HepG2 (cell line): Measurements from ENCODE around the gene FAM187B. TPM values are rescaled to one million over a fixed set of nuclear protein-coding genes. Genes with fewer than 3 reads are reported as not detected.
A peak's percentile ranks its signal among the peaks of the same experiment; 100 is the strongest.

Experiments
- MAZ ChIP-seq, 2 experiments: sonication (generic) in 1 of 2; formaldehyde crosslinking in 1 of 2; IDR thresholded peaks; 2 replicates each; pipeline versions ENCODE4 v1.5.0 to v1.6.1; 2012 to 2020; ENCODE audit warnings: low read depth in 2 of 2, mild to moderate bottlenecking in 2 of 2, borderline replicate concordance in 1 of 2, improper control_type of control experiment in 1 of 2, low read length in 1 of 2, missing genetic modification reagents in 1 of 2, moderate library complexity in 1 of 2
- MTF2 ChIP-seq: sonication (generic); formaldehyde crosslinking; IDR thresholded peaks from 2 replicates; pipeline ENCODE4 v1.5.0; 2020; ENCODE audit warnings: missing genetic modification reagents, borderline replicate concordance
- SOX5 ChIP-seq: IDR thresholded peaks from 2 replicates; pipeline ENCODE4 v1.6.1; 2016; ENCODE audit warnings: borderline replicate concordance
- ZNF614 ChIP-seq: IDR thresholded peaks from 2 replicates; pipeline ENCODE4 v1.6.1; 2018; ENCODE audit warnings: missing biosample characterization, missing genetic modification reagents, inconsistent platforms, borderline replicate concordance
- ZNF678 ChIP-seq: sonication (generic); formaldehyde crosslinking; IDR thresholded peaks from 2 replicates; pipeline ENCODE4 v1.4.0; 2020; ENCODE audit warnings: mild to moderate bottlenecking, missing genetic modification reagents
- ZNF713 ChIP-seq: sonication (generic); formaldehyde crosslinking; IDR thresholded peaks from 2 replicates; pipeline ENCODE4 v1.4.0; 2020; ENCODE audit warnings: mild to moderate bottlenecking, missing genetic modification reagents
- ZNF768 ChIP-seq: sonication (generic); formaldehyde crosslinking; IDR thresholded peaks from 2 replicates; pipeline ENCODE4 v1.4.0; 2020; ENCODE audit warnings: missing genetic modification reagents
- polyA plus RNA-seq, 8 experiments: library from polyadenylated mRNA; depleted of rRNA in 3 of 8; stranded (reverse) in 7 of 8; unstranded in 1 of 8; fragments of >200 nt; fragmentation: Illumina TruSeq in 4 of 8; extraction: Trizol in 4 of 8; gene quantifications; 2 replicates each; pipeline versions ENCODE4 v1.2.1 to v1.2.3, GENCODE V29; 2011 to 2016; ENCODE audit warnings: low read depth in 4 of 8, missing spikeins in 1 of 8, mixed read lengths in 1 of 8; ENCODE audit not compliant: insufficient read depth in 1 of 8
- total RNA-seq, 5 experiments: library from RNA; depleted of rRNA; stranded (reverse); fragments of >200 nt; fragmentation: Illumina TruSeq; extraction: Trizol; gene quantifications; 2 replicates each; pipeline ENCODE4 v1.2.3, GENCODE V29; 2016; ENCODE audit warnings: low read depth in 1 of 5
- TF ChIP-seq, protein P1 (sequence below): sonication (generic); formaldehyde crosslinking; IDR thresholded peaks from 2 replicates; pipeline ENCODE4 v1.4.0; 2020; ENCODE audit warnings: missing genetic modification reagents
- TF ChIP-seq, protein P2 (sequence below): sonication (generic); formaldehyde crosslinking; IDR thresholded peaks from 2 replicates; pipeline ENCODE4 v1.4.0; 2020; ENCODE audit warnings: missing genetic modification reagents, mild to moderate bottlenecking, borderline replicate concordance
- TF ChIP-seq, protein P3 (sequence below): IDR thresholded peaks from 2 replicates; pipeline ENCODE4 v1.6.1; 2018; ENCODE audit warnings: missing genetic modification reagents, mild to moderate bottlenecking, missing compliant biosample characterization
- TF ChIP-seq, protein P4 (sequence below): sonication (generic); formaldehyde crosslinking; IDR thresholded peaks from 2 replicates; pipeline ENCODE4 v1.4.0; 2020; ENCODE audit warnings: missing genetic modification reagents

Gene FAM187B
- total and polyA plus RNA-seq, 2 of the 13 experiments (the other 11 are each of a cell fraction or from before 2014, with no cell fraction given): not detected

GRCh38 chr19:35247526-35248309 is 19.2 kb upstream of the FAM187B start (continued):
- TF ChIP-seq, protein P1, sequence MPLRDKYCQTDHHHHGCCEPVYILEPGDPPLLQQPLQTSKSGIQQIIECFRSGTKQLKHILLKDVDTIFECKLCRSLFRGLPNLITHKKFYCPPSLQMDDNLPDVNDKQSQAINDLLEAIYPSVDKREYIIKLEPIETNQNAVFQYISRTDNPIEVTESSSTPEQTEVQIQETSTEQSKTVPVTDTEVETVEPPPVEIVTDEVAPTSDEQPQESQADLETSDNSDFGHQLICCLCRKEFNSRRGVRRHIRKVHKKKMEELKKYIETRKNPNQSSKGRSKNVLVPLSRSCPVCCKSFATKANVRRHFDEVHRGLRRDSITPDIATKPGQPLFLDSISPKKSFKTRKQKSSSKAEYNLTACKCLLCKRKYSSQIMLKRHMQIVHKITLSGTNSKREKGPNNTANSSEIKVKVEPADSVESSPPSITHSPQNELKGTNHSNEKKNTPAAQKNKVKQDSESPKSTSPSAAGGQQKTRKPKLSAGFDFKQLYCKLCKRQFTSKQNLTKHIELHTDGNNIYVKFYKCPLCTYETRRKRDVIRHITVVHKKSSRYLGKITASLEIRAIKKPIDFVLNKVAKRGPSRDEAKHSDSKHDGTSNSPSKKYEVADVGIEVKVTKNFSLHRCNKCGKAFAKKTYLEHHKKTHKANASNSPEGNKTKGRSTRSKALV (CRISPR knock-in tag): peak; percentile 52; the same call in 1 of the 2 replicates
- TF ChIP-seq, protein P2, sequence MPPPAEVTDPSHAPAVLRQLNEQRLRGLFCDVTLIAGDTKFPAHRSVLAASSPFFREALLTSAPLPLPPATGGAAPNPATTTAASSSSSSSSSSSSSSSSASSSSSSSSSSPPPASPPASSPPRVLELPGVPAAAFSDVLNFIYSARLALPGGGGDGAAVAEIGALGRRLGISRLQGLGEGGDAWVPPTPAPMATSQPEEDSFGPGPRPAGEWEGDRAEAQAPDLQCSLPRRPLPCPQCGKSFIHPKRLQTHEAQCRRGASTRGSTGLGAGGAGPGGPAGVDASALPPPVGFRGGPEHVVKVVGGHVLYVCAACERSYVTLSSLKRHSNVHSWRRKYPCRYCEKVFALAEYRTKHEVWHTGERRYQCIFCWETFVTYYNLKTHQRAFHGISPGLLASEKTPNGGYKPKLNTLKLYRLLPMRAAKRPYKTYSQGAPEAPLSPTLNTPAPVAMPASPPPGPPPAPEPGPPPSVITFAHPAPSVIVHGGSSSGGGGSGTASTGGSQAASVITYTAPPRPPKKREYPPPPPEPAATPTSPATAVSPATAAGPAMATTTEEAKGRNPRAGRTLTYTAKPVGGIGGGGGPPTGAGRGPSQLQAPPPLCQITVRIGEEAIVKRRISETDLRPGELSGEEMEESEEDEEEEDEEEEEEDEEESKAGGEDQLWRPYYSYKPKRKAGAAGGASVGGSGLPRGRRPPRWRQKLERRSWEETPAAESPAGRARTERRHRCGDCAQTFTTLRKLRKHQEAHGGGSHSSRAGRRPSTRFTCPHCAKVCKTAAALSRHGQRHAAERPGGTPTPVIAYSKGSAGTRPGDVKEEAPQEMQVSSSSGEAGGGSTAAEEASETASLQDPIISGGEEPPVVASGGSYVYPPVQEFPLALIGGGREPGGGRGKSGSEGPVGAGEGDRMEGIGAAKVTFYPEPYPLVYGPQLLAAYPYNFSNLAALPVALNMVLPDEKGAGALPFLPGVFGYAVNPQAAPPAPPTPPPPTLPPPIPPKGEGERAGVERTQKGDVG (CRISPR knock-in tag): no peak
- TF ChIP-seq, protein P3, sequence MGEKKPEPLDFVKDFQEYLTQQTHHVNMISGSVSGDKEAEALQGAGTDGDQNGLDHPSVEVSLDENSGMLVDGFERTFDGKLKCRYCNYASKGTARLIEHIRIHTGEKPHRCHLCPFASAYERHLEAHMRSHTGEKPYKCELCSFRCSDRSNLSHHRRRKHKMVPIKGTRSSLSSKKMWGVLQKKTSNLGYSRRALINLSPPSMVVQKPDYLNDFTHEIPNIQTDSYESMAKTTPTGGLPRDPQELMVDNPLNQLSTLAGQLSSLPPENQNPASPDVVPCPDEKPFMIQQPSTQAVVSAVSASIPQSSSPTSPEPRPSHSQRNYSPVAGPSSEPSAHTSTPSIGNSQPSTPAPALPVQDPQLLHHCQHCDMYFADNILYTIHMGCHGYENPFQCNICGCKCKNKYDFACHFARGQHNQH: peak; percentile 53; the same call in 1 of the 2 replicates
- no peak for TF ChIP-seq ZNF713
- peak; percentile 32; the same call in 1 of the 2 replicates for TF ChIP-seq SOX5 (CRISPR knock-in tag)
- TF ChIP-seq MAZ (IDR thresholded peaks at IDR 0.05; ENCODE audit: borderline replicate concordance, low read depth, low read length): peak; percentile 79; the same call in 1 of the 2 replicates
- no peak for TF ChIP-seq MAZ (CRISPR knock-in tag; IDR thresholded peaks at IDR 0.05; ENCODE audit: low read depth)
- peak; percentile 49; the same call in 1 of the 2 replicates for TF ChIP-seq ZNF768 (CRISPR knock-in tag)
- TF ChIP-seq, protein P4, sequence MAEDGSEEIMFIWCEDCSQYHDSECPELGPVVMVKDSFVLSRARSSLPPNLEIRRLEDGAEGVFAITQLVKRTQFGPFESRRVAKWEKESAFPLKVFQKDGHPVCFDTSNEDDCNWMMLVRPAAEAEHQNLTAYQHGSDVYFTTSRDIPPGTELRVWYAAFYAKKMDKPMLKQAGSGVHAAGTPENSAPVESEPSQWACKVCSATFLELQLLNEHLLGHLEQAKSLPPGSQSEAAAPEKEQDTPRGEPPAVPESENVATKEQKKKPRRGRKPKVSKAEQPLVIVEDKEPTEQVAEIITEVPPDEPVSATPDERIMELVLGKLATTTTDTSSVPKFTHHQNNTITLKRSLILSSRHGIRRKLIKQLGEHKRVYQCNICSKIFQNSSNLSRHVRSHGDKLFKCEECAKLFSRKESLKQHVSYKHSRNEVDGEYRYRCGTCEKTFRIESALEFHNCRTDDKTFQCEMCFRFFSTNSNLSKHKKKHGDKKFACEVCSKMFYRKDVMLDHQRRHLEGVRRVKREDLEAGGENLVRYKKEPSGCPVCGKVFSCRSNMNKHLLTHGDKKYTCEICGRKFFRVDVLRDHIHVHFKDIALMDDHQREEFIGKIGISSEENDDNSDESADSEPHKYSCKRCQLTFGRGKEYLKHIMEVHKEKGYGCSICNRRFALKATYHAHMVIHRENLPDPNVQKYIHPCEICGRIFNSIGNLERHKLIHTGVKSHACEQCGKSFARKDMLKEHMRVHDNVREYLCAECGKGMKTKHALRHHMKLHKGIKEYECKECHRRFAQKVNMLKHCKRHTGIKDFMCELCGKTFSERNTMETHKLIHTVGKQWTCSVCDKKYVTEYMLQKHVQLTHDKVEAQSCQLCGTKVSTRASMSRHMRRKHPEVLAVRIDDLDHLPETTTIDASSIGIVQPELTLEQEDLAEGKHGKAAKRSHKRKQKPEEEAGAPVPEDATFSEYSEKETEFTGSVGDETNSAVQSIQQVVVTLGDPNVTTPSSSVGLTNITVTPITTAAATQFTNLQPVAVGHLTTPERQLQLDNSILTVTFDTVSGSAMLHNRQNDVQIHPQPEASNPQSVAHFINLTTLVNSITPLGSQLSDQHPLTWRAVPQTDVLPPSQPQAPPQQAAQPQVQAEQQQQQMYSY (CRISPR knock-in tag): no peak
- peak; percentile 56; the same call in 1 of the 2 replicates for TF ChIP-seq ZNF678
- no peak for TF ChIP-seq MTF2 (CRISPR knock-in tag)
- TF ChIP-seq ZNF614 (CRISPR knock-in tag): no peak
